Testis (tissue), 2 donors: ENCODE data around the gene ATG9A.

ENCODE experiments used
- CTCF ChIP-seq, 3 experiments: fragments of 450-650 bp in 2 of 3; fragments of 200-600 bp in 1 of 3; sonication (generic) in 1 of 3; IDR thresholded peaks; one replicate each; pipeline ENCODE4 v1.5.1; 2016 to 2019; ENCODE audit warnings: antibody characterized with exemption in 3 of 3, mild to moderate bottlenecking in 2 of 3, moderate library complexity in 1 of 3
- POLR2A ChIP-seq: fragments of 450-650 bp; IDR thresholded peaks from one replicate; pipeline ENCODE4 v1.6.1; 2017; ENCODE audit warnings: antibody characterized with exemption, mild to moderate bottlenecking, moderate library complexity

- TF ChIP-seq POLR2A (no peak), CTCF (IDR thresholded peaks at IDR 0.05) (no peak)
Observed at GRCh38 chr2:219186754-219187456, 42.5 kb downstream of the ATG9A start.
